ENCODE data around the gene CA5B. TPM values are rescaled to one million over a fixed set of nuclear protein-coding genes. Genes with fewer than 3 reads are reported as not detected.

The CA5B gene
- total RNA-seq: 5.2 and 8.5 TPM in 2 replicates

GRCh38 chrX:15737959-15738902 is at the start of gene CA5B:
CA5B (plus strand) TSS chrX:15738270; CDS start chrX:15750024, 11,754 bp downstream.

GRCh38 chrX:15789979-15790768 is 52.1 kb downstream of the CA5B start, which contains the start of gene ZRSR2:
ZRSR2 (plus strand) TSS chrX:15790484; CDS start chrX:15790496, 12 bp downstream.

Other genes starting within 250 kb of the CA5B start
- 9.3 and 18.3 TPM in 2 replicates for gene PIR, start 244.9 kb upstream of the CA5B start, total RNA-seq
- gene BMX, start 237.5 kb upstream of the CA5B start, total RNA-seq: not detected in 2 replicates
- under 0.01 TPM in 1 of 2 replicates, not detected in the other for gene ACE2, start 137.3 kb upstream of the CA5B start, total RNA-seq
- 0.26 and 0.32 TPM in 2 replicates for gene CLTRN, start 73.5 kb upstream of the CA5B start, total RNA-seq
- gene ZRSR2, start 52.2 kb downstream of the CA5B start, total RNA-seq: 4.2 and 4.6 TPM in 2 replicates
- gene AP1S2, start 116.5 kb downstream of the CA5B start, total RNA-seq: 17.5 and 20.3 TPM in 2 replicates